GM23338 (cell line): ENCODE data around the gene GLCE. TPM values are rescaled to one million over a fixed set of nuclear protein-coding genes. Genes with fewer than 3 reads are reported as not detected.

Experiments
- ATAC-seq: fragments of 200-7000 bp; cut with Tn5 transposase; 3 replicates; pipeline ENCODE4 v1.9.1; 2020
- DNase-seq: peaks from one replicate; pipeline ENCODE4 v3.0.0-alpha.2; 2015; ENCODE audit warnings: low spot score
- H2AFZ ChIP-seq: fragments of 200-600 bp; sonication (generic); 2 replicates; pipeline ENCODE4 v1.8.0; 2016; ENCODE audit warnings: antibody characterized with exemption, mild to moderate bottlenecking, moderate library complexity
- H3F3A ChIP-seq: fragments of 200-600 bp; sonication (generic); replicated peaks from 2 replicates; pipeline ENCODE4 v1.8.0; 2017; ENCODE audit warnings: antibody characterized with exemption, mixed run types, low read depth
- H3K27ac ChIP-seq: fragments of 200-600 bp; sonication (generic); 2 replicates; pipeline ENCODE4 v1.6.1; 2016; ENCODE audit warnings: low read depth
- H3K27me3 ChIP-seq: fragments of 200-600 bp; sonication (generic); 2 replicates; pipeline ENCODE4 v1.8.0; 2016; ENCODE audit warnings: mild to moderate bottlenecking, mixed run types, moderate library complexity; ENCODE audit not compliant: insufficient read depth
- H3K36me3 ChIP-seq: fragments of 200-600 bp; sonication (generic); 2 replicates; pipeline ENCODE4 v1.8.0; 2016; ENCODE audit warnings: mild to moderate bottlenecking; ENCODE audit not compliant: insufficient read depth
- H3K4me1 ChIP-seq: fragments of 200-600 bp; sonication (generic); 2 replicates; pipeline ENCODE4 v1.8.0; 2016; ENCODE audit warnings: mild to moderate bottlenecking, moderate library complexity; ENCODE audit not compliant: insufficient read depth
- H3K4me2 ChIP-seq: fragments of 200-600 bp; sonication (generic); 2 replicates; pipeline ENCODE4 v1.7.1; 2017; ENCODE audit warnings: mixed run types
- H3K4me3 ChIP-seq: fragments of 200-600 bp; sonication (generic); 2 replicates; pipeline ENCODE4 v1.6.1; 2016; ENCODE audit warnings: mixed run types
- H3K79me2 ChIP-seq: fragments of 200-600 bp; sonication (generic); replicated peaks from 2 replicates; pipeline ENCODE4 v1.8.0; 2017; ENCODE audit warnings: mild to moderate bottlenecking; ENCODE audit not compliant: insufficient read depth
- H3K9me2 ChIP-seq: fragments of 200-600 bp; sonication (generic); 2 replicates; pipeline ENCODE4 v1.8.0; 2017; ENCODE audit not compliant: insufficient read depth
- H4K20me1 ChIP-seq: fragments of 200-600 bp; sonication (generic); replicated peaks from 2 replicates; pipeline ENCODE4 v1.8.0; 2017; ENCODE audit warnings: mild to moderate bottlenecking; ENCODE audit not compliant: insufficient read depth
- H3K27ac Mint-ChIP-seq: 2 replicates; pipeline ENCODE4 v1.8.0; 2020; ENCODE audit warnings: inconsistent platforms, mild to moderate bottlenecking, moderate library complexity, mixed read lengths
- H3K27me3 Mint-ChIP-seq: 3 replicates; pipeline ENCODE4 v1.8.0; 2022; ENCODE audit warnings: low read depth, mild to moderate bottlenecking, moderate library complexity, mixed read lengths, inconsistent platforms; ENCODE audit not compliant: insufficient read depth, poor library complexity
- H3K36me3 Mint-ChIP-seq: 3 replicates; pipeline ENCODE4 v1.8.0; 2021; ENCODE audit warnings: low read depth, mild to moderate bottlenecking, inconsistent platforms, moderate library complexity, mixed read lengths
- H3K4me1 Mint-ChIP-seq: 3 replicates; pipeline ENCODE4 v1.8.0; 2020; ENCODE audit warnings: mild to moderate bottlenecking, inconsistent platforms, mixed read lengths
- H3K4me3 Mint-ChIP-seq: 3 replicates; pipeline ENCODE4 v1.8.0; 2021; ENCODE audit warnings: moderate library complexity, mild to moderate bottlenecking, inconsistent platforms, mixed read lengths
- H3K9me3 Mint-ChIP-seq: 3 replicates; pipeline ENCODE4 v1.8.0; 2020; ENCODE audit warnings: moderate library complexity, mild to moderate bottlenecking, inconsistent platforms, mixed read lengths
- CREB1 ChIP-seq: fragments of 250-450 bp; sonication (Bioruptor Pico); IDR thresholded peaks from 2 replicates; pipeline ENCODE4 v1.5.0; 2020; ENCODE audit warnings: low read depth, mild to moderate bottlenecking, moderate library complexity
- EZH2 ChIP-seq: fragments of 200-600 bp; sonication (generic); IDR thresholded peaks from one replicate; pipeline ENCODE4 v1.8.0; 2017; ENCODE audit warnings: antibody characterized with exemption, mild to moderate bottlenecking, low read depth; ENCODE audit not compliant: unreplicated experiment
- EZH2phosphoT487 ChIP-seq: fragments of 200-600 bp; sonication (generic); IDR thresholded peaks from one replicate; pipeline ENCODE4 v1.8.1; 2018; ENCODE audit warnings: antibody characterized with exemption; ENCODE audit not compliant: unreplicated experiment
- JUNB ChIP-seq: IDR thresholded peaks from one replicate; pipeline ENCODE4 v1.6.1; 2016; ENCODE audit warnings: antibody characterized with exemption; ENCODE audit not compliant: unreplicated experiment
- NANOG ChIP-seq: IDR thresholded peaks from 2 replicates; pipeline ENCODE4 v1.6.1; 2016; ENCODE audit warnings: antibody characterized with exemption, borderline replicate concordance
- REST ChIP-seq: IDR thresholded peaks from one replicate; pipeline ENCODE4 v1.6.1; 2018; ENCODE audit warnings: antibody characterized with exemption; ENCODE audit not compliant: unreplicated experiment
- STAT1 ChIP-seq: IDR thresholded peaks from one replicate; pipeline ENCODE4 v1.6.1; 2016; ENCODE audit warnings: antibody characterized with exemption; ENCODE audit not compliant: unreplicated experiment
- ZNF114 ChIP-seq: fragments of 250-450 bp; sonication (Bioruptor Pico); IDR thresholded peaks from 2 replicates; pipeline ENCODE4 v1.5.0; 2020; ENCODE audit warnings: mild to moderate bottlenecking, moderate library complexity
- ZNF331 ChIP-seq: fragments of 250-450 bp; sonication (Bioruptor Pico); IDR thresholded peaks from 2 replicates; pipeline ENCODE4 v1.5.0; 2020; ENCODE audit warnings: low read depth, mild to moderate bottlenecking, moderate library complexity
- ZNF462 ChIP-seq: fragments of 250-450 bp; sonication (Bioruptor Pico); IDR thresholded peaks from 2 replicates; pipeline ENCODE4 v1.5.0; 2020; ENCODE audit warnings: mild to moderate bottlenecking, moderate library complexity
- polyA plus RNA-seq: library from polyadenylated mRNA; unstranded; fragments of >200 nt; fragmentation: Nextera tagmentation; extraction: Ambion mirVana; gene quantifications from 2 replicates; pipeline ENCODE4 v1.2.1, GENCODE V29; 2016
- total RNA-seq: library from RNA; depleted of rRNA; stranded (reverse); fragments of >200 nt; shearing (Covaris generic); gene quantifications from 2 replicates; pipeline ENCODE4 v1.2.3, GENCODE V29; 2014

GLCE gene
- total and polyA plus RNA-seq, 2 experiments from 2014 or later, result 7.5 to 15.5 TPM

DNA sequence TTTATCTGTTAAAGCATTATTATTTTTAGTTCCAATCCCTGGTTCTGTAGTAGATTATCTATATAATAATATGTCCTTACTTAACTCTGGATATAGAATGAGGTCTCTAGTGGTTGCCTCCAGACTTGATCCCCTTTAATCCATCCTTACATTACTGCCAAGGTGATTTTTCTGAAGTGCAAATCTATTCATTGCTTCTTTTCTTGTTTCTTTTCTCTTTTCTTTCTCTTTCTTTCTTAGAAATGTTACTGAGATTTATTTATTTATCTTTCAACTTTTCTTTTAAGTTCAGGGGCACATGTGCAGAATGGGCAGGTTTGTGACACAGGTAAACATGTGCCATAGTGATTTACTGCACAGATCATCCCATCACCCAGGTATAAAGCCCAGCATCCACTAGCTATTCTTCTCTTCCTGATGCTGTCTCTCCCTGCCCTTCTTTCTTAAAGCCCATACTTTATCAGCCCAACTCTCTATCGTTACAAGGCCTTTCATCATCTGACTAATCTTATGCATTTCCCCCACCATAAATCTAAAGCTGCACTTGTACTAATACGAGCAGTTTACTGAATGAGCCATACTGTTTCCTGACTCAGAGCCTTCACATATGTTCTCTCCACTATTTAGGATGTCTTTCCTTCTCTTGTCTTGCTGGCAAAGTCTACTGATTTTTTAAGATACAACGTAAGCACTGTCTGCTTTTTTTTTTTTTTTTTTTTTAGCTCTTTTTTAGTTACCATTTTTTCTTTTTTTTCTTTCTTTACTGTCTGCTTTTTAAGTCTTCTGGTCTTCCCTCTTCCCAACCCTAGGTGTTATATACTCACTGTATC lies 4.6 kb downstream of the GLCE start:
- DNase-seq (no peak), ATAC-seq (no peak)
- H3K79me2 ChIP-seq, result peaks cover 78% of the 10 kb centered on the region

More for the DNA sequence above, 4.6 kb downstream of the GLCE start:
- H3F3A ChIP-seq, result no peaks in the 10 kb centered on the region; the same call in 1 of the 2 replicates
- no peaks in the 10 kb centered on the region for H3K9me2 ChIP-seq
- peaks cover 33% of the 10 kb centered on the region; the same call in 2 of the 3 replicates for H3K4me1 Mint-ChIP-seq
- no peaks in the 10 kb centered on the region for H3K36me3 ChIP-seq
- H3K36me3 Mint-ChIP-seq, result no peaks in the 10 kb centered on the region; the same call in 1 of the 3 replicates
- peaks cover 26% of the 10 kb centered on the region for H4K20me1 ChIP-seq
- peaks cover 7% of the 10 kb centered on the region; the same call in 1 of the 2 replicates for H3K4me1 ChIP-seq
- no peak overlapping the region for H3K4me3 ChIP-seq
- H3K27ac Mint-ChIP-seq, result no peak overlapping the region
- H3K27me3 ChIP-seq, result peaks cover 24% of the 10 kb centered on the region
- H3K27me3 Mint-ChIP-seq, result peaks cover 7% of the 10 kb centered on the region
- no peak overlapping the region for H2AFZ ChIP-seq
- no peak overlapping the region for H3K27ac ChIP-seq
- no peak for TF ChIP-seq ZNF114
- no peak for TF ChIP-seq STAT1
- no peak for TF ChIP-seq ZNF331
- no peak for TF ChIP-seq ZNF462
- no peak for TF ChIP-seq NANOG
- no peak for TF ChIP-seq REST
- no peak for TF ChIP-seq EZH2phosphoT487
- TF ChIP-seq CREB1 (CRISPR knock-in tag), result no peak
- no peak for TF ChIP-seq EZH2
- no peak for TF ChIP-seq JUNB
- no peak overlapping the region for H3K4me3 Mint-ChIP-seq
- no peak overlapping the region for H3K4me2 ChIP-seq
- H3K9me3 Mint-ChIP-seq, result no peaks in the 10 kb centered on the region; the same call in 2 of the 3 replicates
